Skin of body (tissue), 1 donor: ENCODE measurements around the gene IGFBP4. TPM values are rescaled to one million over a fixed set of nuclear protein-coding genes. Genes with fewer than 3 reads are reported as not detected.

Experiments
- total RNA-seq: library from RNA; depleted of rRNA; stranded (reverse); fragments of >200 nt; gene quantifications from one replicate; pipeline ENCODE4 v1.2.3, GENCODE V29; 2014

The IGFBP4 gene
- total RNA-seq, 1 donor from 2014 or later, result 73.4 TPM

Other genes with a start within 250 kb of the IGFBP4 start
- 7.8 TPM for gene WIPF2, start 224.1 kb upstream of the IGFBP4 start, total RNA-seq
- gene CDC6, start 155.6 kb upstream of the IGFBP4 start, total RNA-seq, result 7.1 TPM
- 19.4 TPM for gene RARA, start 134.3 kb upstream of the IGFBP4 start, total RNA-seq
- gene GJD3, start 78.7 kb upstream of the IGFBP4 start, total RNA-seq, result not detected
- gene TOP2A, start 25.6 kb upstream of the IGFBP4 start, total RNA-seq, result 55.5 TPM
- 25.6 TPM for gene TNS4, start 58.2 kb downstream of the IGFBP4 start, total RNA-seq
- gene CCR7, start 122.0 kb downstream of the IGFBP4 start, total RNA-seq, result 0.30 TPM
- 93.7 TPM for gene SMARCE1, start 204.4 kb downstream of the IGFBP4 start, total RNA-seq
- 0.49 TPM for gene KRT222, start 221.7 kb downstream of the IGFBP4 start, total RNA-seq